ENCODE data around the gene GPS2. TPM values are rescaled to one million over a fixed set of nuclear protein-coding genes. Genes with fewer than 3 reads are reported as not detected.

The GPS2 gene
- total and polyA plus RNA-seq, 2 of the 4 experiments (the other 2 are of a cell fraction), result 36.2 to 50.9 TPM

- Histone ChIP-seq H3K9me1 (ENCODE audit: insufficient read depth, low read length) (no peaks in the 10 kb centered on the region; the same call in 1 of the 2 replicates), H2BK20ac (ENCODE audit: low read depth, low read length) (no peak overlapping the region), H2BK15ac (ENCODE audit: low read depth, low read length) (no peak overlapping the region), H2AK9ac (replicated peaks; ENCODE audit: low read depth, low read length, poor library complexity) (no peak overlapping the region), H2BK120ac (ENCODE audit: low read depth, low read length) (no peak overlapping the region), H3K79me1 (ENCODE audit: low read depth in 1 of 2, low read length in 2 of 2) (no peaks in the 10 kb centered on the region), H2AK5ac (ENCODE audit: low read depth, low read length) (no peak overlapping the region), H4K5ac (ENCODE audit: low read depth, low read length) (no peak overlapping the region), H4K8ac (ENCODE audit: low read depth in 2 of 2, low read length in 2 of 2) (no peak overlapping the region), H3K18ac (ENCODE audit: low read depth, low read length) (no peak overlapping the region), H2BK5ac (ENCODE audit: low read depth, low read length, poor library complexity, severe bottlenecking) (no peak overlapping the region), H3K14ac (replicated peaks; ENCODE audit: low read depth, low read length) (no peak overlapping the region), H3K27ac (ENCODE audit: insufficient read depth, low read length) (no peak overlapping the region), H3K27me3 (ENCODE audit: control insufficient read depth, insufficient read depth, low read length) (peaks cover 81% of the 10 kb centered on the region), H3K4me1 (ENCODE audit: control insufficient read depth, insufficient read depth, low read length) (peaks cover 3% of the 10 kb centered on the region), H4K91ac (ENCODE audit: insufficient read depth, low read depth, low read length) (no peak overlapping the region), H3K56ac (ENCODE audit: extremely low read depth, insufficient read depth, low read length) (no peak overlapping the region), H4K20me1 (ENCODE audit: insufficient read depth, low read length) (0 out of 2 replicates have a peak, but pooled peaks cover 3% of the 10 kb centered on the region), H3K36me3 (ENCODE audit: control insufficient read depth, insufficient read depth, low read length) (no peaks in the 10 kb centered on the region), H3K4me3 (ENCODE audit: insufficient read depth, low read depth, low read length) (no peak overlapping the region), H3K4me2 (ENCODE audit: low read depth, low read length) (no peak overlapping the region), H3K9me3 (ENCODE audit: control insufficient read depth, insufficient read depth, low read length) (no peaks in the 10 kb centered on the region; the same call in 1 of the 2 replicates), H3K4ac (ENCODE audit: low read depth, low read length) (no peak overlapping the region), H3K9ac (ENCODE audit: low read depth, low read length) (no peak overlapping the region), H2AFZ (replicated peaks; ENCODE audit: low read length, poor library complexity) (no peak overlapping the region), H3K23ac (ENCODE audit: low read depth, low read length) (no peak overlapping the region)
- intact Hi-C loops (cut with micrococcal nuclease) (no loop called here), in situ Hi-C loops (cut with MboI; ENCODE audit: low sequenced_read_pairs) (no loop called here), dilution Hi-C loops (cut with HindIII; ENCODE audit: low sequenced_read_pairs, unreplicated experiment) (no loop called here)
- BruUV-seq (replicated peaks), result no TSS peak
- CTCF ChIA-PET, result no interaction called here
- WGBS, 2 experiments (ENCODE audit: extremely low coverage in 2 of 2, insufficient read length in 1 of 2), result 40% methylated on average over 2 of the region's 11 CpGs; no CpG with 5 or more reads in 1 of the 2 experiments
- TF ChIP-seq FOS (IDR thresholded peaks at IDR 0.05; ENCODE audit: low read depth, low read length) (no peak), ELK1 (IDR thresholded peaks at IDR 0.05; ENCODE audit: borderline replicate concordance, low read depth, low read length) (no peak), MXI1 (IDR thresholded peaks at IDR 0.05; ENCODE audit: borderline replicate concordance, low read depth, low read length) (no peak), SMC3 (IDR thresholded peaks at IDR 0.05; ENCODE audit: low read depth, low read length) (no peak), RFX5 (IDR thresholded peaks at IDR 0.05; ENCODE audit: low read depth, low read length) (no peak), POLR2A (IDR thresholded peaks at IDR 0.05; ENCODE audit: low read depth, low read length) (no peak), CTCF (conservative IDR thresholded peaks at IDR 0.05; ENCODE audit: low read depth, low read length) (no peak), BHLHE40 (IDR thresholded peaks at IDR 0.05; ENCODE audit: low read depth, low read length) (no peak), CHD1 (IDR thresholded peaks at IDR 0.05; ENCODE audit: low read depth, low read length) (no peak), RAD21 (IDR thresholded peaks at IDR 0.05; ENCODE audit: low read length) (no peak), MAFK (IDR thresholded peaks at IDR 0.05; ENCODE audit: low read depth, low read length) (no peak), USF2 (IDR thresholded peaks at IDR 0.05; ENCODE audit: low read depth, low read length) (no peak), CEBPB (IDR thresholded peaks at IDR 0.05; ENCODE audit: low read depth, low read length) (no peak), MAZ (IDR thresholded peaks at IDR 0.05; ENCODE audit: borderline replicate concordance, low read depth, low read length) (no peak), NFE2L2 (IDR thresholded peaks at IDR 0.05; ENCODE audit: low read depth, low read length) (no peak)
- POLR2A ChIA-PET (ENCODE audit: unreplicated experiment), result no interaction called here
- DNase-seq (no peak), ATAC-seq (ENCODE audit: low read depth) (no peak)
Observed at GRCh38 chr17:7290685-7291084, 24.5 kb downstream of the GPS2 start.

Data from IMR-90 (cell line).